ENCODE data around the gene HMX3. TPM values are rescaled to one million over a fixed set of nuclear protein-coding genes. Genes with fewer than 3 reads are reported as not detected.

Gene HMX3
- total RNA-seq (ENCODE audit: low replicate concordance): 0.77 TPM in 1 of 2 replicates, not detected in the other
- long read RNA-seq: 0 reads

DNA sequence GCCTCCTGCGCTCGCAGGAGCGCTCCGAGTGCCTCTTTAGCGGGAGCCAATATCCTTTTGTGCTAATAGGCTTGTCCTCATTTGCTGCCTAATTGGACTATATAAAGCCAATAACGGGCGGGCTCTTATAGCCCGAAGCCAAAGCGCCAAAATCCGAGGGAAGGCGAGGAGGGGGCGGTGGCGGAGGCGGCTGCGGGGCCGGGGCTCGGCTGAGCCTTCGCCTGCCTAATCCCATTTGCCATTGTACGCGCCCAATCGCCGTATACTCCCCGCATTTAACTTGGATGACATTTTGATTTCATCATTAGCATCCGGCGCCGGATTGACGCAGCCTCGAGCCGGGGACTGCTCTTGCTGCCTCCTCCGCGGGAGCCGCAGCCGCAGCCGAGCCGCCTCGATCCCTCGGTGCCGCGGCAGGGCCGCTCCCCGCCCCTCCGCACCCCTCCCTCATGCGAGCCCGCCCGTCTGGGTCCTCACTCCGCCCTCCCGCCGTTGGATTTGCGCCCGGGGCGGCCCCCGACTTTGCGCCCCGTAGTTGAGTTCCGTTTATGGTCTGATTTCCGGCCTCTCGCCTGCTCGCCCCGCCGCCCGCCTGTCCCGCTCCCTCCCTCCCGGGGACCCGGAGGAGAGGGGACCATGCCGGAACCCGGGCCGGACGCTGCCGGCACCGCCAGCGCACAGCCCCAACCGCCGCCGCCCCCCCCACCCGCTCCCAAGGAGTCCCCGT, at the start of gene HMX3:
Gene HMX3 (plus strand): TSS at position 556 of the 727 bp plus-strand sequence. CDS start 81 bp downstream, at position 637.
- TF ChIP-seq, protein P1, sequence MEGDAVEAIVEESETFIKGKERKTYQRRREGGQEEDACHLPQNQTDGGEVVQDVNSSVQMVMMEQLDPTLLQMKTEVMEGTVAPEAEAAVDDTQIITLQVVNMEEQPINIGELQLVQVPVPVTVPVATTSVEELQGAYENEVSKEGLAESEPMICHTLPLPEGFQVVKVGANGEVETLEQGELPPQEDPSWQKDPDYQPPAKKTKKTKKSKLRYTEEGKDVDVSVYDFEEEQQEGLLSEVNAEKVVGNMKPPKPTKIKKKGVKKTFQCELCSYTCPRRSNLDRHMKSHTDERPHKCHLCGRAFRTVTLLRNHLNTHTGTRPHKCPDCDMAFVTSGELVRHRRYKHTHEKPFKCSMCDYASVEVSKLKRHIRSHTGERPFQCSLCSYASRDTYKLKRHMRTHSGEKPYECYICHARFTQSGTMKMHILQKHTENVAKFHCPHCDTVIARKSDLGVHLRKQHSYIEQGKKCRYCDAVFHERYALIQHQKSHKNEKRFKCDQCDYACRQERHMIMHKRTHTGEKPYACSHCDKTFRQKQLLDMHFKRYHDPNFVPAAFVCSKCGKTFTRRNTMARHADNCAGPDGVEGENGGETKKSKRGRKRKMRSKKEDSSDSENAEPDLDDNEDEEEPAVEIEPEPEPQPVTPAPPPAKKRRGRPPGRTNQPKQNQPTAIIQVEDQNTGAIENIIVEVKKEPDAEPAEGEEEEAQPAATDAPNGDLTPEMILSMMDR (conservative IDR thresholded peaks at IDR 0.05): no peak
- no peak within 1 kb of the TSS for H3K27ac Mint-ChIP-seq
- peaks cover 18% of the 10 kb centered on the region for H3K4me1 Mint-ChIP-seq (ENCODE audit: unreplicated experiment)
- peaks cover 86% of the 10 kb centered on the region for H3K27me3 Mint-ChIP-seq
- no peaks in the 10 kb centered on the region for H3K36me3 Mint-ChIP-seq
- peak within 1 kb of the TSS; percentile 84 for H3K4me3 Mint-ChIP-seq
- no peaks in the 10 kb centered on the region for H3K9me3 Mint-ChIP-seq
- DNase-seq (ENCODE audit: extremely low spot score, unreplicated experiment): no peak

GRCh38 chr10:123086281-123086680, 49.5 kb upstream of the HMX3 start:
- H3K27me3 Mint-ChIP-seq: peaks cover 33% of the 10 kb centered on the region

GRCh38 chr10:123087348-123087747, 48.4 kb upstream of the HMX3 start:
- H3K4me1 Mint-ChIP-seq (ENCODE audit: unreplicated experiment): no peaks in the 10 kb centered on the region
- H3K9me3 Mint-ChIP-seq: no peaks in the 10 kb centered on the region
- H3K27ac Mint-ChIP-seq: no peak overlapping the region
- no peaks in the 10 kb centered on the region for H3K36me3 Mint-ChIP-seq
- peaks cover 43% of the 10 kb centered on the region for H3K27me3 Mint-ChIP-seq
- TF ChIP-seq, protein P1 (conservative IDR thresholded peaks at IDR 0.05): no peak
- DNase-seq (ENCODE audit: extremely low spot score, unreplicated experiment): no peak
- H3K4me3 Mint-ChIP-seq: no peak overlapping the region

More at GRCh38 chr10:123086281-123086680, 49.5 kb upstream of the HMX3 start:
- Mint-ChIP-seq H3K36me3 (no peaks in the 10 kb centered on the region), H3K4me3 (no peak overlapping the region), H3K4me1 (ENCODE audit: unreplicated experiment) (no peaks in the 10 kb centered on the region), H3K9me3 (no peaks in the 10 kb centered on the region), H3K27ac (no peak overlapping the region)
- DNase-seq (ENCODE audit: extremely low spot score, unreplicated experiment): no peak
- TF ChIP-seq, protein P1 (conservative IDR thresholded peaks at IDR 0.05): no peak

GRCh38 chr10:123087786-123088185, 48.0 kb upstream of the HMX3 start:
- no peaks in the 10 kb centered on the region for H3K4me1 Mint-ChIP-seq (ENCODE audit: unreplicated experiment)
- H3K36me3 Mint-ChIP-seq: no peaks in the 10 kb centered on the region

DNA sequence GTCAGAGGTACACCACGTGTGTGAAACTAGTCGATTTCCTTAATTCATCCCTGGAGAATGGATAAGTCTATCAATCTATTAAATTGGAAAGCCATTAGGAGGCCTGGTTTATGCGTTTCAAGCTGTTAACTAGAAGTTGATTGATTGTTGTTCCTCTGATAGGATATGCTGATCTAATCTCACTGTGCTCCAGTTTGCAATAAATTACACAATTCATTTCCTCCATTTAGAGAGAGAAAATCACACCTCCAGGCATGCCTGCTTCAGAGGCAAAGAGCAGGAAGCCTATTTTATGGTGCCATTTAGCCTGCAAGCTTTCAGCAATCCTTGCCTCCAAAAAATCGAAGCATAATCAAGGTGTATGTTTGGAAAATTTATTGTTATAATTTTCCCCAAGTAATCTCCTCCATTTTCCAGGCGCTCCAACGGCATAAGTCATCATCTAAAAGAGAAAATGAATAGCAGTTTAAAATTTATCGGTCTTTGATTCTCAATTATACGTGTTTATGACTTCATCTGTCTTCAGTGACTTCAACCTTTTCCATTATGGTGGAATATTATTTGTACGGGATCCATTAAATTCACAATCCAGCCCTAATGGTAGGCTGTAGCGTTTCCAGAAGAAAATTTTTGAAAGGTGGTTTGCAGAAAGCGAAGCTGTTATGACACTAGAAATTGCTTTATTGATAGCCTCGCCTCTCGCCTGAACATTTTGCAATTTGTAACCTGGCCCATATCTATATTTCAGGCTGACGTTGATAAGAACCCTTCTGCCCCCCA, 42.9 kb upstream of the HMX3 start:
- H3K4me1 Mint-ChIP-seq (ENCODE audit: unreplicated experiment): no peaks in the 10 kb centered on the region
- H3K27me3 Mint-ChIP-seq: peaks cover 78% of the 10 kb centered on the region
- no peaks in the 10 kb centered on the region for H3K36me3 Mint-ChIP-seq
- no peak for DNase-seq (ENCODE audit: extremely low spot score, unreplicated experiment)
- H3K27ac Mint-ChIP-seq: no peak overlapping the region
- H3K9me3 Mint-ChIP-seq: no peaks in the 10 kb centered on the region
- H3K4me3 Mint-ChIP-seq: no peak overlapping the region
- TF ChIP-seq, protein P1 (conservative IDR thresholded peaks at IDR 0.05): no peak

More at GRCh38 chr10:123087786-123088185, 48.0 kb upstream of the HMX3 start:
- Mint-ChIP-seq H3K27ac (no peak overlapping the region), H3K27me3 (peaks cover 48% of the 10 kb centered on the region), H3K9me3 (no peaks in the 10 kb centered on the region), H3K4me3 (no peak overlapping the region)
- no peak for DNase-seq (ENCODE audit: extremely low spot score, unreplicated experiment)
- TF ChIP-seq, protein P1 (conservative IDR thresholded peaks at IDR 0.05): no peak
